DND-41 (cell line): ENCODE results near the gene RAB11FIP3.
"Not testable (repeated sequence)": the region's sequence is repeated elsewhere in the genome, so short reads cannot be mapped to it uniquely, and the experiment has no call there.

Experiments used
- CTCF ChIP-seq: IDR thresholded peaks from 2 replicates; pipeline ENCODE4 v1.5.1; 2012; ENCODE audit warnings: borderline replicate concordance, low read length, moderate library complexity, mild to moderate bottlenecking; ENCODE audit not compliant: poor library complexity, severe bottlenecking; ENCODE audit errors: extremely low read depth
- EZH2 ChIP-seq: IDR thresholded peaks from 3 replicates; pipeline ENCODE4 v1.6.1; 2012; ENCODE audit warnings: borderline replicate concordance, low read depth, mild to moderate bottlenecking, moderate library complexity, low read length, inconsistent platforms; ENCODE audit not compliant: severe bottlenecking

DNA sequence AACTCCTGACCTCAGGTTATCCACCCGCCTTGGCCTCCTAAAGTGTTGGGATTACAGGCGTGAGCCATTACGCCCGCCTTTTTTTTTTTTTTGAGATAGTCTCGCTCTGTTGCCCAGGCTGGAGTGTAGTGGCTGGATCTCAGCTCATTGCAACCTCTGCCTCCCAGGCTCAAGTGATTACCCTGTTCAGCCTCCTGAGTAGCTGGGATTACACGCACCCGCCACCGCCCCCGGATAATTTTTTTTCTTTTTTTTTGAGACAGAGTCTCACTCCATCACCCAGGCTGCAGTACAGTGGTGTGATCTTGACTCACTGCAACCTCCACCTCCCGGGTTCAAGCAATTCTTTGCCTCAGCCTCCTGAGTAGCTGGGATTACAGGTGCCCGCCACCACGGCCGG, 3.3 kb upstream of the RAB11FIP3 start:
- not testable (repeated sequence) for TF ChIP-seq CTCF, EZH2
